Measurements from ENCODE around the gene ELMO1.

GRCh38 chr7:37028909-37029440, 419.7 kb downstream of the ELMO1 start:
- no peak for TF ChIP-seq CTCF (IDR thresholded peaks at IDR 0.05)
- no peak for TF ChIP-seq POLR2AphosphoS5 (IDR thresholded peaks at IDR 0.05)
